Astrocyte (in vitro differentiated cells and primary cell): ENCODE data around the gene CHCHD6.

Source experiments
- EZH2 ChIP-seq: IDR thresholded peaks from 2 replicates; pipeline ENCODE4 v1.6.1; 2012; ENCODE audit warnings: mild to moderate bottlenecking, low read length, inconsistent platforms; ENCODE audit not compliant: insufficient read depth
- TF ChIP-seq, protein P1 (sequence below): IDR thresholded peaks from 2 replicates; pipeline ENCODE4 v1.5.1; 2011; ENCODE audit warnings: low read depth, mild to moderate bottlenecking, inconsistent platforms, low read length, moderate library complexity; ENCODE audit not compliant: insufficient read depth

DNA sequence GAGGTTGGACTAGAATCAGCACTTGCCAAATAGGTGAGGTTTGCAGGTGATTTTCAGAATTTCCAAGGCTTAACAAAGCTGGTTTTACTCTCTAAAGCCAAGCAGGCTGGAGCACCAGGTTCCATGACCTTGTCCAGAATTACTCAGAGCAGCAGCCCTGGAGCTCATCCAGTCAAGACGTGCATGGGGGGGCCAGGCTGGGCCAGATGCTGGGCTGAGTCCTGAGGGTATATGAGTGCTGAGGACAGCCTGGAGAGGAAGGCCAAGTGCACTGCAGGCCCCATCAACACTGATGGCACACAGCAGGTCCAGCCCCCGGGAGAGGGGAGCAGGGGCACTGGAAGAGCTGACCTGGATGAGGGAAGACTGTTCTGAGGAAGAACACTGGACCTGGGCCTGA is 46.1 kb upstream of the CHCHD6 start:
- TF ChIP-seq, protein P1, sequence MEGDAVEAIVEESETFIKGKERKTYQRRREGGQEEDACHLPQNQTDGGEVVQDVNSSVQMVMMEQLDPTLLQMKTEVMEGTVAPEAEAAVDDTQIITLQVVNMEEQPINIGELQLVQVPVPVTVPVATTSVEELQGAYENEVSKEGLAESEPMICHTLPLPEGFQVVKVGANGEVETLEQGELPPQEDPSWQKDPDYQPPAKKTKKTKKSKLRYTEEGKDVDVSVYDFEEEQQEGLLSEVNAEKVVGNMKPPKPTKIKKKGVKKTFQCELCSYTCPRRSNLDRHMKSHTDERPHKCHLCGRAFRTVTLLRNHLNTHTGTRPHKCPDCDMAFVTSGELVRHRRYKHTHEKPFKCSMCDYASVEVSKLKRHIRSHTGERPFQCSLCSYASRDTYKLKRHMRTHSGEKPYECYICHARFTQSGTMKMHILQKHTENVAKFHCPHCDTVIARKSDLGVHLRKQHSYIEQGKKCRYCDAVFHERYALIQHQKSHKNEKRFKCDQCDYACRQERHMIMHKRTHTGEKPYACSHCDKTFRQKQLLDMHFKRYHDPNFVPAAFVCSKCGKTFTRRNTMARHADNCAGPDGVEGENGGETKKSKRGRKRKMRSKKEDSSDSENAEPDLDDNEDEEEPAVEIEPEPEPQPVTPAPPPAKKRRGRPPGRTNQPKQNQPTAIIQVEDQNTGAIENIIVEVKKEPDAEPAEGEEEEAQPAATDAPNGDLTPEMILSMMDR = no peak
- TF ChIP-seq EZH2 = no peak
